GM12892 (cell line): ENCODE data around the gene GID8.

Experiments used
- POLR2A ChIP-seq: IDR thresholded peaks from 2 replicates; pipeline ENCODE4 v1.6.1; 2011; ENCODE audit warnings: low read depth, low read length, control low read depth
- POLR2AphosphoS5 ChIP-seq: IDR thresholded peaks from 2 replicates; pipeline ENCODE4 v1.6.1; 2011; ENCODE audit warnings: low read depth, low read length, control low read depth
- TAF1 ChIP-seq: IDR thresholded peaks from 2 replicates; pipeline ENCODE4 v1.6.1; 2011; ENCODE audit warnings: low read depth, mild to moderate bottlenecking, control low read depth, low read length, borderline replicate concordance

GRCh38 chr20:62995481-62995880, 57.5 kb downstream of the GID8 start:
- TF ChIP-seq POLR2A (no peak), POLR2AphosphoS5 (no peak), TAF1 (no peak)
